ENCODE results near the gene OR1E1.

DNA sequence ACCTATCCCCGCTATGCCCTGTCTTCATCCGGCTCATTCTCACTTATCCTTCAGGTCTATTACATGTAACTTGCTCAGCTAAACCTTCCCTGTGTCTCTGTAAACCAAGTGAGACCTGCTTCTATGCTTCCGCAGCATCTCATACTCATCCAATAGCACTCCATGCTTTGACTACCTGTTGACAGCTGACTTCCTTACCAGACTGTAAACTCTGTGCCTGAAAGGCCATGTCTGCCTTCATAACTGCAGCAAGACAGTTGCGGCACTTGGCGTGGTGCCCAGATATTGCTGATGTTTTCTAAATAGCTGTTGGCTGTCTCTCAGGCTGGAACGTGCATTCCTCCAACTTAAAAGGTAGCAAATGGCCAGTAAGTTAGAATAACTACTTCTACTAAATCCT lies 1.8 kb upstream of the OR1E1 start:
- TF ChIP-seq, protein P1, sequence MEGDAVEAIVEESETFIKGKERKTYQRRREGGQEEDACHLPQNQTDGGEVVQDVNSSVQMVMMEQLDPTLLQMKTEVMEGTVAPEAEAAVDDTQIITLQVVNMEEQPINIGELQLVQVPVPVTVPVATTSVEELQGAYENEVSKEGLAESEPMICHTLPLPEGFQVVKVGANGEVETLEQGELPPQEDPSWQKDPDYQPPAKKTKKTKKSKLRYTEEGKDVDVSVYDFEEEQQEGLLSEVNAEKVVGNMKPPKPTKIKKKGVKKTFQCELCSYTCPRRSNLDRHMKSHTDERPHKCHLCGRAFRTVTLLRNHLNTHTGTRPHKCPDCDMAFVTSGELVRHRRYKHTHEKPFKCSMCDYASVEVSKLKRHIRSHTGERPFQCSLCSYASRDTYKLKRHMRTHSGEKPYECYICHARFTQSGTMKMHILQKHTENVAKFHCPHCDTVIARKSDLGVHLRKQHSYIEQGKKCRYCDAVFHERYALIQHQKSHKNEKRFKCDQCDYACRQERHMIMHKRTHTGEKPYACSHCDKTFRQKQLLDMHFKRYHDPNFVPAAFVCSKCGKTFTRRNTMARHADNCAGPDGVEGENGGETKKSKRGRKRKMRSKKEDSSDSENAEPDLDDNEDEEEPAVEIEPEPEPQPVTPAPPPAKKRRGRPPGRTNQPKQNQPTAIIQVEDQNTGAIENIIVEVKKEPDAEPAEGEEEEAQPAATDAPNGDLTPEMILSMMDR (IDR thresholded peaks at IDR 0.05): no peak
- no peak for TF ChIP-seq POLR2A (IDR thresholded peaks at IDR 0.05)

Measured in stomach (tissue), 4 donors.